ENCODE data around the gene GTPBP3. TPM values are rescaled to one million over a fixed set of nuclear protein-coding genes. Genes with fewer than 3 reads are reported as not detected.

The GTPBP3 gene
- total and polyA plus RNA-seq, 2 of the 8 experiments (the other 6 are each of a cell fraction or from before 2014, with no cell fraction given) = 30.4 to 56.0 TPM

DNA sequence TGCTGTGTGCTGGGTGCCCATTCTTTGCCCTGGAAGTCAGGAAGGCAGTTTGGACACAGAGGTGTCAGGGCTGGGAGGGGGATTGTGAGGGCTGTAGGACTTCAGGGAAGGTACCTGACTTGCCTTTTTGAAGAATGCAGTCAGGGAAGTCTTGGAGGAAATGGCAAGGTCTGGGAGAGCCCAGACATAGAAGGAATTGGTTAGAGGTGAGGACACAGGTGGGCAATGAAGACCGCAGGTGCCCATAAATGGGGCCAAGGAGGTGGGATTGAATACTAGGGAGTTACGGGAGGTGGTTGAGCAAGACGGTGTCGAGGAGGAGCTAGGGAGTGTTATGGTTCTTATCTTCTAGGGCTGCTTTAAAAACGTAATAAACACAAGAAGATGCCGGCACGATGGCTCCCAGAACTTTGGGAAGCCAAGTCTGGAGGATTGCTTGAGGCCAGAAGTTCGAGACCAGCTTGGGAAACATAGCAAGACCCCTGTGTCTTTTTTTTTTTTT is 29.4 kb upstream of the GTPBP3 start:
- Histone ChIP-seq H3K18ac (ENCODE audit: extremely low read depth, low read length) (no peak overlapping the region), H4K20me1 (replicated peaks in 1 of 2; ENCODE audit: control insufficient read depth in 1 of 2, insufficient read depth in 2 of 2, low read length in 2 of 2) (peaks cover 0 to 12% of the 10 kb centered on the region in 2 experiments), H3K4me2 (ENCODE audit: insufficient read depth in 1 of 2, low read depth in 2 of 2, low read length in 2 of 2) (no peak overlapping the region), H3K9me3 (ENCODE audit: insufficient read depth in 2 of 2, low read depth in 1 of 2, low read length in 1 of 2) (no peaks in the 10 kb centered on the region), H3K27me3 (replicated peaks in 1 of 4; ENCODE audit: control insufficient read depth in 3 of 4, extremely low read depth in 1 of 4, insufficient read depth in 3 of 4, low read length in 3 of 4) (no peaks in the 10 kb centered on the region), H3K56ac (replicated peaks; ENCODE audit: insufficient read length, low read depth, low read length) (no peak overlapping the region), H3K14ac (ENCODE audit: insufficient read length) (no peak overlapping the region), H2AK5ac (ENCODE audit: low read depth, low read length) (no peak overlapping the region), H3K23ac (ENCODE audit: insufficient read length) (no peak overlapping the region), H3K4ac (replicated peaks; ENCODE audit: insufficient read length, low read depth, low read length) (no peak overlapping the region), H4K8ac (ENCODE audit: extremely low read depth, insufficient read depth, low read length) (no peak overlapping the region), H2BK12ac (ENCODE audit: low read depth, low read length) (no peak overlapping the region; the same call in 1 of the 2 replicates), H3K79me2 (ENCODE audit: control insufficient read depth in 1 of 2, insufficient read depth in 2 of 2, low read length in 2 of 2) (peaks cover 8 to 36% of the 10 kb centered on the region in 2 experiments; a peak in 3 of 4 replicates), H3K4me1 (replicated peaks in 1 of 4; ENCODE audit: control insufficient read depth in 3 of 4, insufficient read depth in 4 of 4, low read length in 3 of 4) (peaks cover 12 to 24% (median 15%) of the 10 kb centered on the region in 4 experiments), H2AFZ (ENCODE audit: low read length) (no peak overlapping the region), H4K5ac (ENCODE audit: insufficient read length, low read depth, low read length) (no peak overlapping the region), H3K4me3 (ENCODE audit: extremely low read depth in 1 of 4, insufficient read depth in 2 of 4, low read depth in 3 of 4, low read length in 4 of 4) (no peak overlapping the region), H3K23me2 (ENCODE audit: low read depth, low read length) (peaks cover 9% of the 10 kb centered on the region), H3K36me3 (ENCODE audit: control insufficient read depth in 2 of 4, insufficient read depth in 4 of 4, low read length in 3 of 4) (no peaks in the 10 kb centered on the region; a peak in 2 of 8 replicates), H3K79me1 (ENCODE audit: low read depth, low read length) (peaks cover 16% of the 10 kb centered on the region), H2BK5ac (ENCODE audit: low read depth, low read length) (no peak overlapping the region), H2BK20ac (ENCODE audit: low read length) (no peak overlapping the region), H2BK15ac (ENCODE audit: low read length) (0 out of 2 replicates have a peak overlapping the region, but pooled peaks have one; percentile 46), H4K91ac (replicated peaks; ENCODE audit: insufficient read length, low read length) (no peak overlapping the region), H2BK120ac (replicated peaks; ENCODE audit: low read depth, low read length) (no peak overlapping the region), H3K27ac (ENCODE audit: low read depth, low read length) (no peak overlapping the region), H3K9ac (replicated peaks in 1 of 4; ENCODE audit: extremely low read depth in 1 of 4, low read depth in 3 of 4, low read length in 3 of 4) (no peak overlapping the region)
- ChIA-PET CTCF (ENCODE audit: partially characterized antibody) (interaction anchor here (1.5 to 2.5 kb wide), 7 partner anchors 15 to 93 kb away, joined by 3 to 13 read pairs (median 9); partner anchors contain the start of genes ANO8 and USE1), POLR2A (ENCODE audit: partially characterized antibody) (interaction anchor here (1.2 to 18.5 kb wide), 5 partner anchors 17 to 93 kb away, joined by 3 to 329 read pairs (median 10); partner anchors contain the start of genes ANO8, BABAM1 and USE1)
- TF ChIP-seq JUN (IDR thresholded peaks at IDR 0.05; ENCODE audit: low read depth, low read length) (no peak), CBX5 (IDR thresholded peaks at IDR 0.05; ENCODE audit: low read depth, low read length) (no peak)
- FAIRE-seq = no peak
- WGBS, 2 experiments (ENCODE audit: extremely low coverage in 1 of 2, insufficient coverage in 1 of 2, insufficient read length in 1 of 2, insufficient replicate concordance in 2 of 2, low coverage in 1 of 2, low lambda C conversion rate in 2 of 2, missing lambda C conversion rate in 1 of 2) = 85% methylated on average over 7 of the region's 8 CpGs; no CpG with 5 or more reads in 1 of the 2 experiments
- DNase-seq (ENCODE audit: low read depth in 1 of 2, low spot score in 2 of 2) = no peak
